H1 (cell line): ENCODE measurements around the gene FTCDNL1. TPM values are rescaled to one million over a fixed set of nuclear protein-coding genes. Genes with fewer than 3 reads are reported as not detected.

Source experiments
- CTCF ChIA-PET: fragments of 300-600 bp; sonication (Branson Sonifier 250); formaldehyde crosslinking; loops from one replicate; lab custom pipeline; 2021; ENCODE audit not compliant: partially characterized antibody; lab: Charles Lee
- POLR2A ChIA-PET: fragments of 300-600 bp; sonication (Branson Sonifier 250); formaldehyde crosslinking; loops from one replicate; lab custom pipeline; 2021; ENCODE audit warnings: inconsistent platforms; ENCODE audit not compliant: partially characterized antibody; lab: Charles Lee
- DNase-seq, 2 experiments: peaks; one replicate each; pipeline versions ENCODE4 v3.0.0 to v3.0.0-alpha.2; 2010 to 2022; ENCODE audit warnings: low spot score in 2 of 2, low read depth in 1 of 2, mixed read lengths in 1 of 2
- FAIRE-seq: peaks from 2 replicates; lab custom pipeline; 2011; peaks lifted over from hg19 to GRCh38; lab: Jason Lieb, UNC
- H2AFZ ChIP-seq: 2 replicates; pipeline ENCODE4 v1.8.1; 2012; ENCODE audit warnings: low read length, inconsistent platforms
- H2AK5ac ChIP-seq: 2 replicates; pipeline ENCODE4 v1.6.1; 2013; ENCODE audit warnings: low read depth, low read length
- H2BK120ac ChIP-seq: replicated peaks from 2 replicates; pipeline ENCODE3; 2013; ENCODE audit warnings: low read depth, low read length, inconsistent platforms
- H2BK12ac ChIP-seq: 2 replicates; pipeline ENCODE4 v1.6.1; 2013; ENCODE audit warnings: low read depth, low read length
- H2BK15ac ChIP-seq: 2 replicates; pipeline ENCODE4 v1.6.1; 2013; ENCODE audit warnings: low read length
- H2BK20ac ChIP-seq: 2 replicates; pipeline ENCODE4 v1.6.1; 2013; ENCODE audit warnings: low read length
- H2BK5ac ChIP-seq: 2 replicates; pipeline ENCODE4 v1.6.1; 2013; ENCODE audit warnings: low read depth, low read length
- H3K14ac ChIP-seq: 2 replicates; pipeline ENCODE4 v1.6.1; 2013; ENCODE audit warnings: inconsistent platforms; ENCODE audit not compliant: insufficient read length
- H3K18ac ChIP-seq: 2 replicates; pipeline ENCODE4 v1.6.1; 2013; ENCODE audit warnings: low read length; ENCODE audit errors: extremely low read depth
- H3K23ac ChIP-seq: 2 replicates; pipeline ENCODE4 v1.6.1; 2013; ENCODE audit warnings: inconsistent platforms; ENCODE audit not compliant: insufficient read length
- H3K23me2 ChIP-seq: 2 replicates; pipeline ENCODE4 v1.6.1; 2013; ENCODE audit warnings: low read depth, low read length
- H3K27ac ChIP-seq: 2 replicates; pipeline ENCODE4 v1.6.1; 2011; ENCODE audit warnings: low read depth, low read length, inconsistent platforms
- H3K27me3 ChIP-seq, 4 experiments: replicated peaks in 1 of 4; 1 replicate in 1 of 4; 2 replicates in 3 of 4; pipeline versions ENCODE4 v1.6.1 to v1.8.1; 2011 to 2013; ENCODE audit warnings: low read length in 3 of 4, mild to moderate bottlenecking in 3 of 4, inconsistent platforms in 2 of 4, mixed read lengths in 2 of 4, moderate library complexity in 1 of 4; ENCODE audit not compliant: control insufficient read depth in 3 of 4, insufficient read depth in 3 of 4; ENCODE audit errors: extremely low read depth in 1 of 4
- H3K36me3 ChIP-seq, 4 experiments: 2 replicates each; pipeline versions ENCODE4 v1.6.1 to v1.8.1; 2011 to 2013; ENCODE audit warnings: mild to moderate bottlenecking in 4 of 4, low read length in 3 of 4, moderate library complexity in 2 of 4, control low read depth in 1 of 4, inconsistent platforms in 1 of 4; ENCODE audit not compliant: insufficient read depth in 4 of 4, control insufficient read depth in 2 of 4
- H3K4ac ChIP-seq: replicated peaks from 2 replicates; pipeline ENCODE3; 2013; ENCODE audit warnings: low read length, low read depth, mixed read lengths, inconsistent platforms; ENCODE audit not compliant: insufficient read length
- H3K4me1 ChIP-seq, 4 experiments: replicated peaks in 1 of 4; 1 replicate in 1 of 4; 2 replicates in 3 of 4; pipeline versions ENCODE4 v1.6.1 to v1.8.1; 2011 to 2013; ENCODE audit warnings: low read length in 3 of 4, inconsistent platforms in 2 of 4, mixed read lengths in 1 of 4; ENCODE audit not compliant: insufficient read depth in 4 of 4, control insufficient read depth in 3 of 4
- H3K4me2 ChIP-seq, 2 experiments: 2 replicates each; pipeline versions ENCODE4 v1.6.1 to v1.8.1; 2011 to 2013; ENCODE audit warnings: low read depth in 2 of 2, low read length in 2 of 2, control low read depth in 1 of 2, inconsistent platforms in 1 of 2, mild to moderate bottlenecking in 1 of 2; ENCODE audit not compliant: insufficient read depth in 1 of 2
- H3K4me3 ChIP-seq, 4 experiments: fragments of 200-600, 300-600 bp in 1 of 4; sonication (generic), shearing (Covaris generic), sonication (Bioruptor Twin) in 1 of 4; 2 replicates each; pipeline versions ENCODE4 v1.5.1 to v1.8.1; 2011 to 2016; ENCODE audit warnings: low read length in 4 of 4, low read depth in 3 of 4, control low read depth in 2 of 4, inconsistent platforms in 2 of 4, mild to moderate bottlenecking in 2 of 4, mixed read lengths in 1 of 4, moderate library complexity in 1 of 4; ENCODE audit not compliant: insufficient read depth in 2 of 4; ENCODE audit errors: extremely low read depth in 1 of 4
- H3K56ac ChIP-seq: replicated peaks from 2 replicates; pipeline ENCODE3; 2013; ENCODE audit warnings: low read depth, mild to moderate bottlenecking, mixed read lengths, low read length, inconsistent platforms; ENCODE audit not compliant: insufficient read length
- H3K79me1 ChIP-seq: 2 replicates; pipeline ENCODE4 v1.6.1; 2013; ENCODE audit warnings: low read depth, low read length, control low read depth
- H3K79me2 ChIP-seq, 2 experiments: 2 replicates each; pipeline versions ENCODE4 v1.6.1 to v1.8.1; 2012 to 2013; ENCODE audit warnings: low read length in 2 of 2, mild to moderate bottlenecking in 2 of 2, inconsistent platforms in 1 of 2; ENCODE audit not compliant: insufficient read depth in 2 of 2, control insufficient read depth in 1 of 2
- H3K9ac ChIP-seq, 4 experiments: replicated peaks in 1 of 4; 1 replicate in 1 of 4; 2 replicates in 3 of 4; pipeline versions ENCODE4 v1.6.1 to v1.8.1; 2011 to 2013; ENCODE audit warnings: low read depth in 3 of 4, low read length in 3 of 4, control low read depth in 2 of 4, mild to moderate bottlenecking in 2 of 4, moderate library complexity in 2 of 4, inconsistent platforms in 1 of 4; ENCODE audit errors: extremely low read depth in 1 of 4
- H3K9me3 ChIP-seq, 2 experiments: 2 replicates each; pipeline versions ENCODE4 v1.6.1 to v1.8.1; 2012 to 2013; ENCODE audit warnings: mild to moderate bottlenecking in 2 of 2, moderate library complexity in 2 of 2, control low read depth in 1 of 2, inconsistent platforms in 1 of 2, low read depth in 1 of 2, low read length in 1 of 2, mixed read lengths in 1 of 2; ENCODE audit not compliant: insufficient read depth in 2 of 2
- H4K20me1 ChIP-seq, 2 experiments: replicated peaks in 1 of 2; 2 replicates each; pipeline versions ENCODE3 to v1.8.1; 2011 to 2013; ENCODE audit warnings: inconsistent platforms in 2 of 2, low read length in 2 of 2, mild to moderate bottlenecking in 1 of 2; ENCODE audit not compliant: insufficient read depth in 2 of 2, control insufficient read depth in 1 of 2
- H4K5ac ChIP-seq: 2 replicates; pipeline ENCODE4 v1.6.1; 2013; ENCODE audit warnings: low read length, low read depth, mixed read lengths, inconsistent platforms; ENCODE audit not compliant: insufficient read length
- H4K8ac ChIP-seq: 2 replicates; pipeline ENCODE4 v1.8.0; 2013; ENCODE audit warnings: mild to moderate bottlenecking, moderate library complexity, low read length, inconsistent platforms; ENCODE audit not compliant: insufficient read depth; ENCODE audit errors: extremely low read depth
- H4K91ac ChIP-seq: replicated peaks from 2 replicates; pipeline ENCODE3; 2013; ENCODE audit warnings: low read length, mixed read lengths, inconsistent platforms; ENCODE audit not compliant: insufficient read length
- BACH1 ChIP-seq: IDR thresholded peaks from 2 replicates; pipeline ENCODE4 v1.6.1; 2012; ENCODE audit warnings: low read length, improper control_type of control experiment
- RXRA ChIP-seq: IDR thresholded peaks from 2 replicates; pipeline ENCODE4 v1.6.1; 2011; ENCODE audit warnings: low read depth, mild to moderate bottlenecking, low read length, moderate library complexity; ENCODE audit not compliant: insufficient read depth
- SP4 ChIP-seq: IDR thresholded peaks from 2 replicates; pipeline ENCODE4 v1.6.1; 2012; ENCODE audit warnings: low read length, inconsistent platforms
- WGBS, 2 experiments: shearing (Covaris generic) in 1 of 2; methylation state at CpG; one replicate each; pipeline versions ENCODE4 v1.1.6 to v1.1.7; 2013 to 2015; ENCODE audit warnings: low lambda C conversion rate in 2 of 2, mixed read lengths in 2 of 2, inconsistent platforms in 1 of 2, low coverage in 1 of 2, missing lambda C conversion rate in 1 of 2; ENCODE audit not compliant: insufficient replicate concordance in 2 of 2, insufficient coverage in 1 of 2, insufficient read length in 1 of 2; ENCODE audit errors: extremely low coverage in 1 of 2, missing lambda C conversion rate in 1 of 2; 5-methylcytosine and 5-hydroxymethylcytosine counted together
- polyA plus RNA-seq, 7 experiments: library from polyadenylated mRNA; depleted of rRNA in 3 of 7; stranded (reverse) in 5 of 7; unstranded in 2 of 7; fragments of >200 nt in 5 of 7; fragments of 200-250 nt in 2 of 7; gene quantifications; 1 replicate in 5 of 7; 2 replicates in 1 of 7; 4 replicates in 1 of 7; pipeline versions ENCODE4 v1.2.1 to v1.2.3, GENCODE V29; 2011 to 2013; ENCODE audit warnings: missing spikeins in 2 of 7, mixed read lengths in 2 of 7
- total RNA-seq: library from RNA; stranded (reverse); fragmentation: NEBNext Ultra II Directional; extraction: Animal tissue kit (Norgen Biotek cat#: 25700); gene quantifications from 2 replicates; pipeline ENCODE4 v1.2.1, GENCODE V29; 2021

FTCDNL1 gene
- total and polyA plus RNA-seq, 2 of the 8 experiments (the other 6 are each of a cell fraction or from before 2014, with no cell fraction given): 0.41 to 0.97 TPM

- 88% methylated on average over 3 of the region's 5 CpGs; no CpG with 5 or more reads in 1 of the 2 experiments for WGBS, 2 experiments
- no peak for TF ChIP-seq BACH1
- TF ChIP-seq SP4: no peak
- TF ChIP-seq RXRA: no peak
- no peak overlapping the region for H3K4me3 ChIP-seq
- no peak overlapping the region for H2BK12ac ChIP-seq
- no peak overlapping the region; the same call in 1 of the 2 replicates for H2BK20ac ChIP-seq
- peaks cover 2 to 11% (median 8%) of the 10 kb centered on the region in 4 experiments; a peak in 4 of 7 replicates for H3K4me1 ChIP-seq
- H3K36me3 ChIP-seq: no peaks in the 10 kb centered on the region
- ChIA-PET POLR2A (no interaction called here), CTCF (interaction anchor here (0.7 to 8.1 kb wide), 2 partner anchors 27 to 39 kb away, joined by 3 to 68 read pairs; no protein-coding TSS in a partner anchor)
- no peak overlapping the region for H3K27ac ChIP-seq
- FAIRE-seq (no peak), DNase-seq (no peak)
- no peak overlapping the region for H3K18ac ChIP-seq
- H3K4me2 ChIP-seq: no peak overlapping the region
- no peak overlapping the region for H4K5ac ChIP-seq
- H2AFZ ChIP-seq: no peak overlapping the region
- no peak overlapping the region for H2BK15ac ChIP-seq
- no peaks in the 10 kb centered on the region for H3K79me1 ChIP-seq
- H3K4ac ChIP-seq: no peak overlapping the region
- H4K91ac ChIP-seq: no peak overlapping the region
- no peaks in the 10 kb centered on the region for H3K79me2 ChIP-seq
- H3K27me3 ChIP-seq: no peaks in the 10 kb centered on the region
- no peak overlapping the region for H2BK5ac ChIP-seq
- H3K23me2 ChIP-seq: no peaks in the 10 kb centered on the region
- no peak overlapping the region for H4K8ac ChIP-seq
- H4K20me1 ChIP-seq: no peaks in the 10 kb centered on the region
- H2BK120ac ChIP-seq: no peak overlapping the region
- no peak overlapping the region for H3K56ac ChIP-seq
- no peak overlapping the region for H3K23ac ChIP-seq
- no peak overlapping the region for H3K14ac ChIP-seq
- H3K9ac ChIP-seq: no peak overlapping the region
- no peaks in the 10 kb centered on the region for H3K9me3 ChIP-seq
- no peak overlapping the region for H2AK5ac ChIP-seq
These were observed 106.7 kb downstream of the FTCDNL1 start for GRCh38 chr2:199744260-199744659.
